Measurements from ENCODE around the gene RER1. TPM values are rescaled to one million over a fixed set of nuclear protein-coding genes. Genes with fewer than 3 reads are reported as not detected.

RER1 gene
- total RNA-seq, 2 donors from 2014 or later = 114 TPM

DNA sequence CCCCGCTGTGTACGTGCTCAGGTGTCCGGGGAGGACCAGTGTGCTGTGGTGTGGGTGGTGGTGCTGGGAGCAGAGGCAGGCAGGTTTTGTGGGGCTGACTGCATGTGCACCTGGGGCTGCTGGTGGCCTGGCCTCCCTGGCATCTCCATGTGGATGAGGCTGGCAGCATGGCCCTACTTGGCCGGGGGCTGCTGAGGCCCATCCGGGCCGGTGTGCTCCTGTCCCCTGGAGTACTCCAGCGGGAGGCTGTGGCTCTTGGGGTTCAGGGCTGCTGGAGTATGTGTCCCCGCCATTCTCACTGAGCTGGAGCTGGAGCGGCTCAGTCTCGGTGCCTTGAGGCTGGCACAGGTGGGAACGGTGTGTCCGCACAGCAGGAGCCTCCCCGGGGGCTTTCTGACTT, 41.6 kb downstream of the RER1 start:
- Mint-ChIP-seq H3K27me3 (ENCODE audit: insufficient read depth) (peaks cover 3% of the 10 kb centered on the region), H3K4me3 (no peak overlapping the region), H3K4me1 (no peaks in the 10 kb centered on the region), H3K27ac (no peak overlapping the region), H3K9me3 (peaks cover 11% of the 10 kb centered on the region), H3K36me3 (ENCODE audit: low read depth) (no peaks in the 10 kb centered on the region)
- Histone ChIP-seq H3K27me3 (ENCODE audit: control insufficient read depth, insufficient read depth, low read length, poor library complexity, severe bottlenecking) (no peaks in the 10 kb centered on the region), H3K9ac (ENCODE audit: extremely low read depth, low read length, poor library complexity, severe bottlenecking) (no peak overlapping the region), H3K4me3 (ENCODE audit: low read length) (no peak overlapping the region), H3K4me1 (ENCODE audit: control insufficient read depth, insufficient read depth, low read length) (no peaks in the 10 kb centered on the region), H3K27ac (ENCODE audit: low read depth, low read length) (no peak overlapping the region), H3K36me3 (ENCODE audit: control insufficient read depth, insufficient read depth, low read length) (no peaks in the 10 kb centered on the region), H3K9me3 (ENCODE audit: control insufficient read depth, low read length) (no peaks in the 10 kb centered on the region)
- TF ChIP-seq, protein P1, sequence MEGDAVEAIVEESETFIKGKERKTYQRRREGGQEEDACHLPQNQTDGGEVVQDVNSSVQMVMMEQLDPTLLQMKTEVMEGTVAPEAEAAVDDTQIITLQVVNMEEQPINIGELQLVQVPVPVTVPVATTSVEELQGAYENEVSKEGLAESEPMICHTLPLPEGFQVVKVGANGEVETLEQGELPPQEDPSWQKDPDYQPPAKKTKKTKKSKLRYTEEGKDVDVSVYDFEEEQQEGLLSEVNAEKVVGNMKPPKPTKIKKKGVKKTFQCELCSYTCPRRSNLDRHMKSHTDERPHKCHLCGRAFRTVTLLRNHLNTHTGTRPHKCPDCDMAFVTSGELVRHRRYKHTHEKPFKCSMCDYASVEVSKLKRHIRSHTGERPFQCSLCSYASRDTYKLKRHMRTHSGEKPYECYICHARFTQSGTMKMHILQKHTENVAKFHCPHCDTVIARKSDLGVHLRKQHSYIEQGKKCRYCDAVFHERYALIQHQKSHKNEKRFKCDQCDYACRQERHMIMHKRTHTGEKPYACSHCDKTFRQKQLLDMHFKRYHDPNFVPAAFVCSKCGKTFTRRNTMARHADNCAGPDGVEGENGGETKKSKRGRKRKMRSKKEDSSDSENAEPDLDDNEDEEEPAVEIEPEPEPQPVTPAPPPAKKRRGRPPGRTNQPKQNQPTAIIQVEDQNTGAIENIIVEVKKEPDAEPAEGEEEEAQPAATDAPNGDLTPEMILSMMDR (conservative IDR thresholded peaks at IDR 0.05) = no peak
- no peak for DNase-seq
- WGBS, 2 experiments (ENCODE audit: insufficient coverage in 1 of 2, insufficient read length in 1 of 2) = 88 to 93% methylated on average over 6 to 13 of the region's 13 CpGs

DNA sequence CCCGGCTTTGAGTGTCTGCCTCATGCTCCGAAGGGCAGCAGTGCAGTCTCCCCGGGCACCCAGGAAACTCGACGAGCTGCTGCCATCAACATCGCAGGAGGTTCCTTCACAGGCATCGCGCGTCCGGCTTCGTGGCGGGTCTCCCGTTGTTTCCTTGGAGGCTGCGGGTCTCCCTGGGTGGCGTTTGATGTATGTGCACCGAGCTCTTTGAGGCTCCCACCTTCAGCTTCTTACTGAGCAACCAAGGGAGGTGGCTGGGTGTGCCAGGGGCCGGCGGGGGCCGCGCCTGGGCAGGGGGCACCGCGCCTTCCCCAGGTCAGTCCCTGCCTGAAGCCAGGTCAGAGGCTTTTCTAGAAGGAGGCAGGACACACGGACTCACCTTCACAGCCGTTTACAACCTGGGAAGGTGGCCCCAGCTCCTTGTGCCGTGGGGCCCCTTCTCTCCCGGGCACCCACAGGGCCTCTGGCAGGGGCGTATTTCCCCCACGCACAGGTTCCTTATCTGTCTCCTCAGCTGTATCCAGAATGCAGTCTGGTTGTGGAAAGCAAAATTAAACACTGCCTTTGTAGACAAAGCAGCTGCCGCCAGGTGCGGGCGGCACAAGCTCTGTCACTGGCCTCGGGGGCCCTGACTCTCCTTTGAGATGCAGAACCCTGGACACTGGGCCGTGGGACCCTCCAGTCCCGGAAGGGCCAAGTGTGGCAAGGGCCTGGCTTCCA, 42.5 kb downstream of the RER1 start:
- H3K27ac ChIP-seq (ENCODE audit: low read depth, low read length) = no peak overlapping the region
- no peaks in the 10 kb centered on the region for H3K9me3 ChIP-seq (ENCODE audit: control insufficient read depth, low read length)
- DNase-seq = no peak
- no peaks in the 10 kb centered on the region for H3K4me1 ChIP-seq (ENCODE audit: control insufficient read depth, insufficient read depth, low read length)
- no peaks in the 10 kb centered on the region for H3K4me1 Mint-ChIP-seq
- H3K4me3 ChIP-seq (ENCODE audit: low read length) = no peak overlapping the region
- H3K36me3 Mint-ChIP-seq (ENCODE audit: low read depth) = no peaks in the 10 kb centered on the region
- H3K27ac Mint-ChIP-seq = no peak overlapping the region
- H3K27me3 Mint-ChIP-seq (ENCODE audit: insufficient read depth) = peaks cover 3% of the 10 kb centered on the region
- 85 to 91% methylated on average over 19 to 34 of the region's 34 CpGs for WGBS, 2 experiments (ENCODE audit: insufficient coverage in 1 of 2, insufficient read length in 1 of 2)
- no peak overlapping the region for H3K9ac ChIP-seq (ENCODE audit: extremely low read depth, low read length, poor library complexity, severe bottlenecking)
- H3K27me3 ChIP-seq (ENCODE audit: control insufficient read depth, insufficient read depth, low read length, poor library complexity, severe bottlenecking) = no peaks in the 10 kb centered on the region
- no peaks in the 10 kb centered on the region for H3K36me3 ChIP-seq (ENCODE audit: control insufficient read depth, insufficient read depth, low read length)
- peaks cover 10% of the 10 kb centered on the region for H3K9me3 Mint-ChIP-seq
- TF ChIP-seq, protein P1 (conservative IDR thresholded peaks at IDR 0.05) = no peak
- no peak overlapping the region for H3K4me3 Mint-ChIP-seq

DNA sequence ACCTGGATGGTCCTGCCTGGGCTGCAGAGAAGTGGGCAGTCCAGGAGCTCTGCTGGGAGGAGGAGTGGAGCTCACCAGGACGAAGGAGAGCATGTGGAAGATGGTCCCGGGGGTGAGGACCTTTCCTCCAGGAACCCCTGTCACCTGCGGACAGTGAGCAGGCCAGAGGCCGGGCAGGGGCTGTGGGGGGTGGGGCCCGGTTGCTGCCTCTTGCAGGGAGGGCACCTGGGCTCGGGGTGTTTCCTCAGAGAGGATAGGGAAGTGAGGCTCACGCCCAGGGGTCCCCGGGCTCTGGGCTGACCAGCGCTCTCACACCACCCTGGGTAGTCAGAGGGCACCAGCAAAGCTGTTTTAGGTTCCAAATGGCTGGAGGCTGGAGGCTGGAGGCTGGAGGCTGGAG, 43.5 kb downstream of the RER1 start:
- H3K9me3 Mint-ChIP-seq = peaks cover 1% of the 10 kb centered on the region
- Histone ChIP-seq H3K4me1 (ENCODE audit: control insufficient read depth, insufficient read depth, low read length) (no peaks in the 10 kb centered on the region), H3K4me3 (ENCODE audit: low read length) (no peak overlapping the region), H3K27me3 (ENCODE audit: control insufficient read depth, insufficient read depth, low read length, poor library complexity, severe bottlenecking) (no peaks in the 10 kb centered on the region), H3K36me3 (ENCODE audit: control insufficient read depth, insufficient read depth, low read length) (no peaks in the 10 kb centered on the region), H3K27ac (ENCODE audit: low read depth, low read length) (no peak overlapping the region), H3K9me3 (ENCODE audit: control insufficient read depth, low read length) (no peaks in the 10 kb centered on the region), H3K9ac (ENCODE audit: extremely low read depth, low read length, poor library complexity, severe bottlenecking) (no peak overlapping the region)
- H3K27ac Mint-ChIP-seq = no peak overlapping the region
- H3K27me3 Mint-ChIP-seq (ENCODE audit: insufficient read depth) = peaks cover 3% of the 10 kb centered on the region
- H3K4me3 Mint-ChIP-seq = no peak overlapping the region
- no peaks in the 10 kb centered on the region for H3K4me1 Mint-ChIP-seq
- DNase-seq = no peak
- TF ChIP-seq, protein P1 (conservative IDR thresholded peaks at IDR 0.05) = no peak
- no peaks in the 10 kb centered on the region for H3K36me3 Mint-ChIP-seq (ENCODE audit: low read depth)
- 83 to 90% methylated on average over 4 to 9 of the region's 9 CpGs for WGBS, 2 experiments (ENCODE audit: insufficient coverage in 1 of 2, insufficient read length in 1 of 2)
